HG03565 (cell line): Measurements from ENCODE around the gene NPAS3.

Experiments used
- ATAC-seq: cut with Tn5 transposase; IDR thresholded peaks from one replicate; pipeline ENCODE4 v1.9.1; 2021; ENCODE audit warnings: mild to moderate bottlenecking, moderate library complexity; ENCODE audit not compliant: unreplicated experiment

NPAS3 gene

GRCh38 chr14:32940066-32940651, 1.5 kb downstream of the NPAS3 start:
- no peak for ATAC-seq

GRCh38 chr14:32940711-32941667, 2.3 kb downstream of the NPAS3 start:
- no peak for ATAC-seq

GRCh38 chr14:32941668-32942065, 3.0 kb downstream of the NPAS3 start:
- no peak for ATAC-seq

DNA sequence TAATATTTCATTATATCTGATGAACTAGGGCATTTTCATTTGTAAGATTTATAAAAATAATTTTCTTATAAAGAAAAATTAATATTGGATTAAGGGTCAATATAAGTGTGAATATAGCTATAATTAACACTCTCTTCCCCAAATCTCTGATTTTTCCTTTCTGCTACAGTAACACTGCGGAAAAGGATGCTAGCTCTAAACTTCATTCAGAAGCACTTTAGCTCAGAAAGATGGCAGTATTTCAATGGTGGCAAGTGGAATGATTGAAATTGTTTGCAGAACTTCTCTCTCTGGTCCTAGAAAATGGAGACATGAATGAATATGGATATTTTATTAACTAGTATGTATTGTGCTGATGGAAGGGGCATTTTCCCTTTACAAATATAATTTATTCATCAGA, 8.4 kb downstream of the NPAS3 start:
- no peak for ATAC-seq

GRCh38 chr14:32947792-32948191, 9.1 kb downstream of the NPAS3 start:
- ATAC-seq = no peak

DNA sequence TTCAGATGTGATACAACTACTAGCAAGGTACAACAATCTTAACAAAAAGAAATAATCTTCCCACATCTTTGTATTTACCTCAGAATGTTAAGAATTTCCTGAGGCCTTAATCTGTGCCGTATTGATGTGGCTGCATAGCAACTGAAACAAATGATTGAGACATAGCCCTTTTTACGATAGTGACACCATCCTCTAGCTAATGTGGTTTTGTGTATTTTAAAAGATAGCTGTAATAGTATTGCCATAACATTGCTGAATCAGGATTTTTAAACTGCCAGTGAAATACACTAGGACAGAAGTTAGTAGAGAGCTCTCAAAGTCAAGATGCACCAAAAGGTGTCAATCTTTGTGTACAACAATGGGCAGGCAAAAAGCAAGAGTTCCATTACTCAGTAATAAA, 11.9 kb downstream of the NPAS3 start:
- ATAC-seq = no peak

DNA sequence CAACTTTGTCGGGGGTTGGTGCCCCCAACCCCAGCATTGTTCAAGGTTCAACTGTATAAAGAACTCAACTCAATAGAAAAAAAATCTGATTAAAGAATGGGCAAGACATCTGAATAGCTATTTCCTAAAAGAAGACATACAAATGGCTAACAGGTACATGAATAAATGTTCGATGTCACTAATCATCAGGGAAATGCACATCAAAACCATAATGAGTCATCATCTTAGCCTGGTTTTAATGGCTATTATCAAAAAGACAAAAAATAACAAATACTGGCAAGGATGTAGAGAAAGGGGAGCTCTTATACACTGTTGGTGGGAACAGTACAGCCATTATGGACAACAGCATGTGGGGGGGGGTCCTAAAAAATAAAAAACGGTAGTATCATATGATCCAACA, 28.7 kb downstream of the NPAS3 start:
- ATAC-seq = no peak

DNA sequence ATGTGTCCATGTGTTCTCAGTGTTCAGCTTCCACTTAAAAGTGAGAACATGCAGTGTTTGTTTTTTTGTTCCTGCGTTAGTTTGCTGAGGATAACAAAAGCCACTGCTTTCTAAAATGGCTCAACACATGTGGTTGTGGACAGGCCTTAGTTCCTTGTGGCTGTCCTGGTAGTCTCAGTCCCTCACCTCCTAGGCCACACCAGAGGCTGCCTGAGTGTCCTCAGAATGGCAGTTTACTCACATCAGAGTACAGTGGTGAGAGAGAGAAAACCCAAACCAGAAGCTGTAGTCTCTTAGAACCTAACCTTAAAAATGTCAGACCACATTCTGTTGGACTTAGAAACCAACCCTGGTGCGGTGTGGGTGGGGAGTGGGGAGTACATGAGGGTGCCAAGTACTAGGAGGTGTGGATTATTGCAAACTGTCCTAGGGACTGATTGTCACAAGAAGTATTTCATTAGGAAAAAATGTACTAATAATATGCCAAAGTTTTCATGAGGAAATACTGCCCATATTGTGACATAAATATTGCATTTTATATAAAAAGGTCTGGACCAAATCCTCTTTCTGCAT, 30.4 kb downstream of the NPAS3 start:
- no peak for ATAC-seq

GRCh38 chr14:32977913-32978312, 39.2 kb downstream of the NPAS3 start:
- no peak for ATAC-seq

GRCh38 chr14:32978691-32979255, 40.1 kb downstream of the NPAS3 start:
- no peak for ATAC-seq

GRCh38 chr14:32980178-32980901, 41.7 kb downstream of the NPAS3 start:
- ATAC-seq = no peak

DNA sequence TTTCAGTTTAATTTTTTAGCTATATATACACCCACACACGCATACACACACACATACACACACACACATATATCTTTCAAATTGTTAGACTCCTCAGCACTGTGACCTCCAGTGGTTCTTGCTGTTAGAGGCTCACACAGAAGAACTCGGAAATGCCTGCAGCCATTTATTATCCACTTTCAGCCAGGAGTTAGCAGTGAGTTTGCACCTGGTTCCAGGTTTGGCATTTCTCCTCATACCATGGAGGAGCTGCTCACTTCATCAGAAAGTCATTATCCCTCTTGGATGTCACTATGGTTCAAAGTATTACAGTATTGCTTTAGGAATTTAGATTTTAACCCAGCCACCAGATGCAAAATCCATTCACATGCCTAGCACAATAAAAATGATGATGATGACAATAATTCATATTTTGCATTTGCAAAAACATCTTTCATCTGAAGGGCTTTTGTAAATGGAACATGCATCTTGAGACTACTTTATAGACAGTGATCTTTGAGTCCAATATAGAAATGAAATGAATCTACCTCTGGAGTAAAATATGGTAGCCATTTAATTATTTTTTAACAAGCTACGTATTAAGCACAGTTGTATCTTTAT, 42.3 kb downstream of the NPAS3 start:
- ATAC-seq = no peak

- ATAC-seq = no peak
These were observed 45.7 kb downstream of the NPAS3 start for GRCh38 chr14:32984241-32984930.

DNA sequence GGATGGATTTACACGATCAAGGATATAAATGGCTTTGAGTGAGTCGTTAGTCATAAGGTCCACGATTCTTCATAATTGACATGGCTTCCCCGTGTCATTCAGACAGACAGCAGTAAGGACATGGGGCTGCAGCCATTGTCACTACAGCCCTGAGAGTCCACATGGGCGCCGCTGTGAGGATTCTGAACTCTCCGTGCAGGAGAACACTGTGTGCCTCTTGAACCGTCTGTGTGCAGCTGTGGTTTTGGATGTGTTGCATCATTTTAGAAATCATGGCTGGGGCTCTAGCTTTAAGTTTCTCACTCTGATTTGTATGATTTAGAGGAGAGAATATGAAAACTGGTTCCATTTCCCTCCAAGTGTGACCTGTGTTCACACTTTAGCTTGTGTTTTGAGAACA, 47.2 kb downstream of the NPAS3 start:
- no peak for ATAC-seq

GRCh38 chr14:32986791-32987540, 48.3 kb downstream of the NPAS3 start:
- no peak for ATAC-seq

- ATAC-seq = no peak
These were observed 53.0 kb downstream of the NPAS3 start for GRCh38 chr14:32991691-32992090.

DNA sequence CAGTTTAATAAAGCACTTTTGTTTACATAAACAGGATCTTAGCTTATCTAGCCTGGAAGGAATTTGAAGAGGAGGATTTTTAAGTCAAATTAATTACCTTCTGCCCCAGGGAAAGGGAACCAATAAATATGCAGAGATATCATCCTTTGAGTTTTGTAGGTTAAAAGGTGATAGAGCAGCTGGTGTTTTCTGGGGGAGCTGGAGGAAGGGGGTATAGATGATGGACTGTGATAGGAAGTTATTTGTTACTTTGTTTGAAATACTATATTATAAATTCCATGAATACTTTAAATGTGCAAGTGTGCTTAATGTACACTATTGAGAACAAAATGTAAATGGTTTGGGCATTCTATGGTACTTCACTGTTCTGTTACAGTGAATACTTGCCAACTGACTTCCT, 55.2 kb downstream of the NPAS3 start:
- no peak for ATAC-seq

DNA sequence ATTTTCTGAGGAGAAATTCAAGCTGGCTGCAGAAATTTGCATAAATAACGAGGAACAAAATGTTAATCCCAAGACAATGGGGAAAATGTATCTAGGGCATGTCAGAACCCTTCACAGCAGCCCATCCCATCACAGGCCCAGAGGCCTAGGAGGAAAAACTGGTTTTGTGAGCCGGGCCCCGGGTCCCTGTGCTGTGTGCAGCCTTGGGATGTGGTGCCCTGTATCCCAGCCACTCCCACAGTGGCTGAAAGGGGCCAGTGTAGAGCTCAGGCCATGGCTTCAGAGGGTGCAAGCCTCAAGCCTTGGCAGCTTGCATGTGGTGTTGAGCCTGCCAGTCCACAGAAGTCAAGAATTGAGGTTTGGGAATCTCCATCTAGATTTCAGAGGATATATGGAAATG, 57.7 kb downstream of the NPAS3 start:
- no peak for ATAC-seq

DNA sequence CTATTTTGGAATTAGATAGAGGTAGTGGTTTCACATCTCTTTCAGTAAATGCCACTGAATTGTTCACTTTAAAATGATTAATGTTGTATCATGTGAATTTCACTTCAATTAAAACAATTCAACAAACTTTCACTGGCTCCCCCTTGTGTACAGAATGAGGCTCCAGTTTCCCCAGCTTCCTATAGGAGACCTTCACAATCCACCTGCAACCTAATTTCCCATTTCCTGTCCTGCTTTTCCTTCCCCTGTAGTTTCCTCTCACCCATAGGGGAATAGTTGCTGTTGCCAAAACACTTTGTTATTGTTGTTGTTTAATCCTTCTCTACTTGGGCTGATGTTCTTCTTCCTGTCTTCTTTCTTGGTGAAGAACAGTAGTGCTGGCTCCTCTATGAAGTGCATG, 59.8 kb downstream of the NPAS3 start:
- no peak for ATAC-seq
